Fibroblast of lung (primary cell): ENCODE results near the gene EDARADD. TPM values are rescaled to one million over a fixed set of nuclear protein-coding genes. Genes with fewer than 3 reads are reported as not detected.
A peak's percentile ranks its signal among the peaks of the same experiment; 100 is the strongest.

ENCODE experiments used
- DNase-seq, 2 donors: peaks; one replicate each; pipeline versions ENCODE4 v3.0.0 to v3.0.0-alpha.2; 2010; ENCODE audit warnings: low read depth in 2 of 2
- H2AFZ ChIP-seq: 2 replicates; pipeline ENCODE4 v1.5.1; 2012; ENCODE audit warnings: low read length, control low read depth, inconsistent platforms
- H3K27ac ChIP-seq: 2 replicates; pipeline ENCODE4 v1.5.1; 2011; ENCODE audit warnings: low read length, control low read depth; ENCODE audit not compliant: insufficient read depth
- H3K27me3 ChIP-seq: 2 replicates; pipeline ENCODE4 v1.5.1; 2011; ENCODE audit warnings: mild to moderate bottlenecking, low read length; ENCODE audit not compliant: control insufficient read depth, insufficient read depth
- H3K36me3 ChIP-seq: 2 replicates; pipeline ENCODE4 v1.5.1; 2011; ENCODE audit warnings: low read length; ENCODE audit not compliant: control insufficient read depth, insufficient read depth
- H3K4me1 ChIP-seq: 2 replicates; pipeline ENCODE4 v1.5.1; 2011; ENCODE audit warnings: low read length; ENCODE audit not compliant: control insufficient read depth, insufficient read depth; ENCODE audit errors: extremely low read depth
- H3K4me2 ChIP-seq: 2 replicates; pipeline ENCODE4 v1.5.1; 2011; ENCODE audit warnings: low read length, control low read depth; ENCODE audit not compliant: insufficient read depth; ENCODE audit errors: extremely low read depth
- H3K4me3 ChIP-seq, 4 experiments: fragments of 200-600 bp in 1 of 4; sonication (generic) in 1 of 4; replicated peaks in 1 of 4; 2 replicates each; pipeline ENCODE4 v1.5.1; 2011 to 2016; ENCODE audit warnings: low read length in 4 of 4, low read depth in 3 of 4, mild to moderate bottlenecking in 3 of 4, control low read depth in 2 of 4, inconsistent platforms in 1 of 4, mixed read lengths in 1 of 4; ENCODE audit not compliant: insufficient read depth in 1 of 4; ENCODE audit errors: control extremely low read depth in 1 of 4
- H3K79me2 ChIP-seq: 2 replicates; pipeline ENCODE4 v1.5.1; 2012; ENCODE audit warnings: mild to moderate bottlenecking, low read length, inconsistent platforms; ENCODE audit not compliant: control insufficient read depth, insufficient read depth
- H3K9ac ChIP-seq: 2 replicates; pipeline ENCODE4 v1.5.1; 2011; ENCODE audit warnings: mild to moderate bottlenecking, low read length, control low read depth; ENCODE audit not compliant: insufficient read depth
- H3K9me3 ChIP-seq: 2 replicates; pipeline ENCODE4 v1.5.1; 2012; ENCODE audit warnings: low read depth, low read length; ENCODE audit not compliant: control insufficient read depth, insufficient read depth
- H4K20me1 ChIP-seq: 2 replicates; pipeline ENCODE4 v1.5.1; 2011; ENCODE audit warnings: low read length; ENCODE audit not compliant: control insufficient read depth, insufficient read depth; ENCODE audit errors: extremely low read depth
- EZH2 ChIP-seq: IDR thresholded peaks from 2 replicates; pipeline ENCODE4 v1.5.1; 2012; ENCODE audit warnings: low read length, control low read depth, mild to moderate bottlenecking; ENCODE audit errors: missing control alignments
- polyA plus RNA-seq, 2 donors: library from polyadenylated mRNA; depleted of rRNA in 1 of 2; stranded (reverse) in 1 of 2; unstranded in 1 of 2; fragments of >200 nt; gene quantifications; 2 replicates each; pipeline ENCODE4 v1.2.1, GENCODE V29; 2011 to 2012; ENCODE audit warnings: missing spikeins in 1 of 2
- total RNA-seq: library from RNA; depleted of rRNA; stranded (reverse); fragments of >200 nt; gene quantifications from 2 replicates; pipeline ENCODE4 v1.2.1, GENCODE V29; 2014
- TF ChIP-seq, protein P1 (sequence below), 2 donors: IDR thresholded peaks in 1 of 2; conservative IDR thresholded peaks in 1 of 2; 1 replicate in 1 of 2; 2 replicates in 1 of 2; pipeline ENCODE4 v1.5.1; 2011 to 2012; ENCODE audit warnings: low read length in 2 of 2, control low read depth in 1 of 2, inconsistent platforms in 1 of 2, low read depth in 1 of 2, mild to moderate bottlenecking in 1 of 2

EDARADD gene
- total and polyA plus RNA-seq, 2 donors (not counting 1 experiment from before 2014, with no cell fraction given) = not detected

DNA sequence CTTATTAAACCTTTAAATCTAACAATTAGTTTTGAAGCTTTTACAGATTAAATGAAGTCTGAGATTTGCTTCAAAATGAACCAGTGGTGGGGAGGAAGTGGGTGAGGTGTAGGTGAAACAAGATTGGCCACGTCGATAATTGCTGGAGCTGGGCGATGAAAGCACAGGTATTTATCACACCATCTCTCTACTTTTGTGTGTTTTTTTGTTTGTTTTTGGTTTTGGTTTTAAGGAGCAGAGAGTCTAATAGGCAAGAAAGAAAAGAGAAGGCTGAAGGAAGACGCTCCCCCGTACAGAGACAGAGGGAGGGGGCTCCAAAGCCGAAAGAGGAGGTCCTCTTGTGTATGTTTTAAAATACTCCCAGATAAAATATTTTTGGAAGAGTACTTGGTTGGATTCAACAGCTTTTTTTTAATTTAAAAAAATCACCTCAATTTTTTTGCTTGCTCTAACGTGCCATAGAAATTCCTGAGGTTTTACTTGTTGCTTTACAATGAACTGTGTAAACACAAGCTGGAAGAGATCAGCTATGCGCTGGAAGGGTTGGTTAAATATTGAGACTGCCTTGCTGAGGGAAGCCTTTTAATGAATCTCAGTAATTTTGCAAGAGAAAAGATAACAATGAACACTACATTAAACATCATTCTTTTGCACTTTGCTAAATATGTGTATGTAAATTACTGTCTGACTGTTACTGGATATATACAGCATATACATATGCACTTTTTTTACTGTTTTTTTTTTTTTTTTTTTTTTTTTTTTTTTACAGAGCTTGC is 123.0 kb downstream of the EDARADD start:
- peak overlapping the region in 1 of 4 experiments; percentile 12 for H3K4me3 ChIP-seq
- H3K36me3 ChIP-seq = no peaks in the 10 kb centered on the region
- TF ChIP-seq, protein P1, sequence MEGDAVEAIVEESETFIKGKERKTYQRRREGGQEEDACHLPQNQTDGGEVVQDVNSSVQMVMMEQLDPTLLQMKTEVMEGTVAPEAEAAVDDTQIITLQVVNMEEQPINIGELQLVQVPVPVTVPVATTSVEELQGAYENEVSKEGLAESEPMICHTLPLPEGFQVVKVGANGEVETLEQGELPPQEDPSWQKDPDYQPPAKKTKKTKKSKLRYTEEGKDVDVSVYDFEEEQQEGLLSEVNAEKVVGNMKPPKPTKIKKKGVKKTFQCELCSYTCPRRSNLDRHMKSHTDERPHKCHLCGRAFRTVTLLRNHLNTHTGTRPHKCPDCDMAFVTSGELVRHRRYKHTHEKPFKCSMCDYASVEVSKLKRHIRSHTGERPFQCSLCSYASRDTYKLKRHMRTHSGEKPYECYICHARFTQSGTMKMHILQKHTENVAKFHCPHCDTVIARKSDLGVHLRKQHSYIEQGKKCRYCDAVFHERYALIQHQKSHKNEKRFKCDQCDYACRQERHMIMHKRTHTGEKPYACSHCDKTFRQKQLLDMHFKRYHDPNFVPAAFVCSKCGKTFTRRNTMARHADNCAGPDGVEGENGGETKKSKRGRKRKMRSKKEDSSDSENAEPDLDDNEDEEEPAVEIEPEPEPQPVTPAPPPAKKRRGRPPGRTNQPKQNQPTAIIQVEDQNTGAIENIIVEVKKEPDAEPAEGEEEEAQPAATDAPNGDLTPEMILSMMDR (conservative IDR thresholded peaks at IDR 0.05 in 1 of 2, IDR thresholded peaks at IDR 0.05 in 1 of 2; ENCODE audit: low read depth in 1 of 2, low read length in 2 of 2) = no peak
- no peak for TF ChIP-seq EZH2
- H3K4me1 ChIP-seq = no peaks in the 10 kb centered on the region
- no peaks in the 10 kb centered on the region for H3K79me2 ChIP-seq
- H3K27me3 ChIP-seq = no peaks in the 10 kb centered on the region
- no peak overlapping the region for H3K4me2 ChIP-seq
- peak; percentile 78 to 82 for DNase-seq
- H3K27ac ChIP-seq = no peak overlapping the region
- H4K20me1 ChIP-seq = no peaks in the 10 kb centered on the region
- no peaks in the 10 kb centered on the region for H3K9me3 ChIP-seq
- no peak overlapping the region for H3K9ac ChIP-seq
- no peak overlapping the region for H2AFZ ChIP-seq

DNA sequence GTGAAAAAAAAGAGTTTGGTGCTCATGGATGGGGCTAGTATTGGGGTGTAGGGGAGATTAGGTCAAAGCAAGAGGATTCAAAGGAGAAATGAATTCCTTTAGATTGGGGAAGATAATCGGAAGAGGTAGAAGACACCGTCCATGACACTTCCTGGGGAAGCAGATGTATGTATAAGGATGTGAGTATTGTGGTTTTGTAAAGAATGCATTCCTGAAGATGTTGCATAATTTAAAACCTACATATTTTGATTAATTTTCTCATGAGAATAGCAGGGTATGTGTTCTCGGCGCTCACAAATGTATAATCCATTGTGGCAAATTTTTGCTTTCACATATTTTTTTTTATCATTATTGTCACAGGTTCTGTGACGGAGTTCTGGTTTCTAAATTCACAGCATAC is 124.2 kb downstream of the EDARADD start:
- H3K36me3 ChIP-seq = no peaks in the 10 kb centered on the region
- no peaks in the 10 kb centered on the region for H3K4me1 ChIP-seq
- H3K27ac ChIP-seq = no peak overlapping the region
- H3K27me3 ChIP-seq = no peaks in the 10 kb centered on the region
- no peak overlapping the region for H3K4me3 ChIP-seq
- no peaks in the 10 kb centered on the region for H3K9me3 ChIP-seq
- TF ChIP-seq, protein P1 (conservative IDR thresholded peaks at IDR 0.05 in 1 of 2, IDR thresholded peaks at IDR 0.05 in 1 of 2; ENCODE audit: low read depth in 1 of 2, low read length in 2 of 2) = no peak
- TF ChIP-seq EZH2 = no peak
- no peaks in the 10 kb centered on the region for H4K20me1 ChIP-seq
- no peaks in the 10 kb centered on the region for H3K79me2 ChIP-seq
- no peak overlapping the region for H3K4me2 ChIP-seq
- H3K9ac ChIP-seq = no peak overlapping the region
- peak in 1 of 2 donors; percentile 7 for DNase-seq
- no peak overlapping the region for H2AFZ ChIP-seq

- no peaks in the 10 kb centered on the region for H3K36me3 ChIP-seq
- H3K9ac ChIP-seq = no peak overlapping the region
- no peak overlapping the region for H3K4me3 ChIP-seq
- H3K4me2 ChIP-seq = no peak overlapping the region
- H3K27me3 ChIP-seq = no peaks in the 10 kb centered on the region
- H3K79me2 ChIP-seq = peaks cover 10% of the 10 kb centered on the region
- DNase-seq = no peak
- H3K27ac ChIP-seq = no peak overlapping the region
- H2AFZ ChIP-seq = no peak overlapping the region
- no peaks in the 10 kb centered on the region for H4K20me1 ChIP-seq
- no peaks in the 10 kb centered on the region for H3K9me3 ChIP-seq
- TF ChIP-seq, protein P1 (conservative IDR thresholded peaks at IDR 0.05 in 1 of 2, IDR thresholded peaks at IDR 0.05 in 1 of 2; ENCODE audit: low read depth in 1 of 2, low read length in 2 of 2) = no peak
- no peak for TF ChIP-seq EZH2
- H3K4me1 ChIP-seq = no peaks in the 10 kb centered on the region
Observed at GRCh38 chr1:236520445-236521005, 126.4 kb downstream of the EDARADD start.
